UCSD-AML1 (cell line): ENCODE data around the gene GPC6.
"Not testable (repeated sequence)": the region's sequence is repeated elsewhere in the genome, so short reads cannot be mapped to it uniquely, and the experiment has no call there.

ENCODE experiments used
- DNase-seq: peaks from one replicate; lab custom pipeline; 2025; ENCODE audit not compliant: unreplicated experiment; lab: John Stamatoyannopoulos, UW

Gene GPC6

DNA sequence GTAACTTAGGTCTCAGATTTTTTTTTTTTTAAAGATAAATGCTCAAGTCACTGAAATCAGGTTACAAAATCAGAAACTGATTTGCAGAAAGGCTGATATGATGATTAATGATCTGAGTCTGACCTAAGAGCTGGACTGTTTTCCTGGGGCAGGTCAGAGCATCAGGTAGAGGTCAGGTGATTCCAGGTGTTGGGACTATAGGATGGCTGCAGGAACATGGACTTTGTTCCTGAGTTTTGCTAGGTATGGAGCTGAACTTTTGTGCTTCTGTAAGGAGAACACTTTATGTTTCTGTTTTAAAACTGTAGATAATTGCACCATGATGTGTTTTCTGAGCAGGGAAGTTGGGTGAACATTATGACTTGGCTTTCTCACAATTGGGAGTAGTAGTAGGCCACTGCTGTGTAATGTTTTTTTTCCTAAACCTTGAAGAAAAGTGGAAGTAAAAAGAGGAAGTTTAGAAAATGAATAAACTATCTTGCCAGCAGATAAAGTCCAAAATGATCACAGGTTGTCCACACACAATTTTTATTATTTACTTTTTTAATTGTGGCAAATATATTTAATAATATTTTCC, 955.7 kb downstream of the GPC6 start:
- DNase-seq, result no peak

DNA sequence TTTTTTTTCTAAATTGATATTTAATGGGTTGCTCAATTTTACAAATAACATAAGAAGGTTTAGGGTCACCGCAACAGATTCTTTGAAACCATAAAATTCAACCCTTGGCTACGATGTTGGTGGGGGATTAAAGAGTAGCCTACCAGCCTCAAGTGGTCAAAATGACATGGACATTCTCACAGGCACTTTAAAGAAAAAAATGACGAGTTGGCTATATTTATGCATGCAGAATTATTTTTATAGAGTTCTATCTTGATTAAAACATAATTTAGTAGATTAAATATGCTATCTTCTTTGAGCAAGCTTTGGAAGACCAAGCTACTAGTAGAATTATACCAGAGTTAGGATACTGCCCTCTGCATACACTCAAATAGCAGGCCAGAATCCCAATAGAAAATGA, 959.9 kb downstream of the GPC6 start:
- DNase-seq, result no peak

DNA sequence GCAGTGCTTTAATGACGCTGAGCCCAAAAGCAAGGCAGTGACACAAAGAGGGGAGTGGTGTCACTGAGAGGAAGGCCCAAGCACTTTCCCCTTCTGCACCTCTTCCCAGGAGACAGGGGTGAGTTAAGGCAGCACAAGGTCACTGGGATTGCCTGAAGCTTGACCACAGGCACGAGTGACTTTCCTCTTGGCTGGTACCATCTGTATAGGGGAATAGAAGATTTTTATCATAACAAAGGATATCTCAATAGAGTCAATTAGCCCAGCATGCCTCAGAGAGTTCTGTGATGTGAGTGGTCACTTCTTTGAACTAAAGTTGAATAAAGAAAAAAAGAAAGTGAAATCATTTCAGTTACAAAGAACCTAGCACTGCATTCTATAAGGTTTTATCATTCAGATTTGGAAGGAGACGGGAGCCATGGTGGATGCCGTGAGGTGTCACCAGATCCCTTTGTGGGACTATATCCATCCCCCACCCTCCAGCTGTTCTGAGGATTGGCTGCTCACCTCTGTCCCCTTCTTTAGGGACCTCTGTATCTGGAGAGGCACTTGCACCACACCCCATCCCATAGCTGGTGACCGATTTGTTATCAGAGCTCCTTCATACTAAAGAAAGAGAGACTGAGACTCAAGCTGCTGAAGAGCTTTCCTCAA, 961.7 kb downstream of the GPC6 start:
- no peak for DNase-seq

DNA sequence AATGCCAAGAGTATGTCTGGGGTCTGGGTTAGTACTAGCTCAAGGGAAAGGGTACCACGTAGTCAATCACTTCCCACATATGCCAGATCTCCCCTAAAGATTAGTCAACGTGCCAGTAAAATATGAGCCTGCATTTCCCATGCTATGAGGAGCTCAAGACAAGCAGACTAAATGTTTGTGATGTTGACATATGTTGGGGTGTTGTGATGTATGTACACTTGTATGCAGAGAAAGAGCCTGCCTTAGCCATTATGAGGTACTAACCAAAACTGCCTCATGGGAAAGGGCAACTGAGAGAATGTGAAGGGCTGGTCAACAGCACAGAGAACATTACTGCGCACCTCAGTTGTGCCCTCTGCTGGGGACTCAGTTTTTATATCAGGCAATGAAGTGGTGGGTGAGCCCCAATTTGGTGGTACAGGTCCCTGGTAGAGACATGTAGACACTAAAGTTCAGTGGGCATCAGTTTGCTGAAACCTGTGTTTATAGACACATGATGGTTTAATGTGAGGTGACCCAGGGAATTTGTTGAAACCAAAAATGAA, 965.9 kb downstream of the GPC6 start:
- DNase-seq, result peak; percentile 21

DNA sequence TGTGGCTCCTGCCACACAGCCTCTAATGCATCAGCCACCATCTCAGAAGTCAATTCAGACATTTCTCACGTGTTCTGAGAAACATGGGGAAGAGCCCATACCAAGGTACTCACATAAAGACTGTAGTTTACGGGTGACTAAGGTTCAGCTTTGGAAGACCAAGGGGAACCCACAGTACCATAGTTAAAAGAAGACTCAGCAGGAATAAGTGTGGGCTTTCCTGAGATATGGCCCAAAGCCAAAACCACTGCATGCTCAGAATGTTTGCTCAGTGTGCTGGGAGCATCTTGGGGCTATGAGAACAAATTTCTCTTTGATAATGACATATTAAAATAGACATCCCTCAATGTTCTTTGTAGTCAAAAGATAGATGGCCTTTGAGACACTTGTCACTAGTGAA, 969.1 kb downstream of the GPC6 start:
- DNase-seq, result no peak

DNA sequence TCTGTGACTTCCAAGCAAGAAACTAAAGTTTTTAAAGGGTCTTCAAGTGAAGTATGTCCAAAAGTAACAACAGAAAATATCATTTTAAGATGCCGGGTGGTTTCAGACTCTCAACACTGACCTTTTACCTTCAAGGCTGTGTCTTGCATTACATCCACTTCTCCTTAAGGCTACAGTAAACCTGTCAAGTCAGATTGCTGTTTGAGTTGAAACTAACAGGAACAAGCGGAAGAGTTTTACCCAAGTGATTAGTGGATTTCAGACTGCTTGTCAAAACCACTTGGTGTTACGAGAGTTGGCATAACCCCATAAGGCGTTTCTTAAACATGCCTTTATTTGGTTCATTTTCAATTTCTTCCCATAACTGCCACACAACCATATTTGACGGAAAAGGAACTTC, 969.8 kb downstream of the GPC6 start:
- no peak for DNase-seq

DNA sequence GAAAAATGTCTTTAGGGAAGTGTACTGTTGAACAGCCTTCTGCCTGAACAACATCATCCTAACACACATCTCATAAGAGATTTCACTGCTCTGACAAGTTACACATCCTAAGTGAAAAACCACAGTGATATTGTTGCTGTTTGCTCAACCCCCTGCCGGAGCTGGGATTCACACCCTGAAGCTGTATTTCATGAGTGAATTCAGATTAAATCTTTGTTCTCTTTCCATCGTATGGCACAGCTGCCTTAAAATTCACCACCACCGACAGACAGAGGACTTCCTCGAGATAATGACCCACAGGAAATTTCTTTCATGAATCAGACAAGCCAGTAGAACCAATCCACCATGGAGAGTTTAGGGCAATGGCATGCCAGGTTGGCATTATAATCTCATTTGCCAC, 972.1 kb downstream of the GPC6 start:
- DNase-seq, result no peak

DNA sequence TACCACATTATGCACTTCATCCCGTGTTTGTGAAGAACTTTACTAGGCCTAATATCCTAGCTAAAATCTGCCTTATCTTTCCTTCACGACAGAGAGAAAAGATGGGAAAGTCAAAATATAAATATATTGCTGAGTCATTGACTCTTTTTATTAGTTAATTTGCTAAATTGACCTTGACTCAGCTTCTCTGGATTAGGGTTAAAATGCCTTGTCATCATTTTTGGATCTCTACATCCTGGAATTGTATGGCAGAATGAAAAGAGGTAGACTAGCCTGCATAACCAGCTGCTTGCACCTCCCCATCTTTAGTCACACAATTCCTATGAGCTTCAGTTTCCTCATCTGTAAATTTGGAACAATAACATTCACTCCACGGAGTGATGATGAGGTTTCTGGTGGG, 972.5 kb downstream of the GPC6 start:
- DNase-seq, result no peak

DNA sequence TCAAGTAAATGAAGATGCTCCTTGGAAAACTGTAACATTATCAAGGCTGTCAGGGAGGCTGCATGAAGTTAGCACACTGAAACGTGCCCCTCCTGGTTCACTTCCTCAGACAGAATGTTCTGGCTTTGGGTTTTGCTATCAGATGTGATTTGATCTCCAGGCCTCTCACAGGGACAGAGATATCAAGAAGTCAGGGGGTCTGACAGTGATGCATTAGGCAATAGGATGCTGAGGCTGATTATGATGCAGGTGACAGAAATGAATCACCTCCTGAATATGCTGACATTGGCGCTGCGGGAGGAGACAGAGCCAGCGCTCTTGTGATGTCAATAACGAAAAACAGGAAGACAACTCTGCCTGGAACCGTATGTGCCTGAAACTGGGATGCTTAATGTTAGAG, 974.4 kb downstream of the GPC6 start:
- no peak for DNase-seq

DNA sequence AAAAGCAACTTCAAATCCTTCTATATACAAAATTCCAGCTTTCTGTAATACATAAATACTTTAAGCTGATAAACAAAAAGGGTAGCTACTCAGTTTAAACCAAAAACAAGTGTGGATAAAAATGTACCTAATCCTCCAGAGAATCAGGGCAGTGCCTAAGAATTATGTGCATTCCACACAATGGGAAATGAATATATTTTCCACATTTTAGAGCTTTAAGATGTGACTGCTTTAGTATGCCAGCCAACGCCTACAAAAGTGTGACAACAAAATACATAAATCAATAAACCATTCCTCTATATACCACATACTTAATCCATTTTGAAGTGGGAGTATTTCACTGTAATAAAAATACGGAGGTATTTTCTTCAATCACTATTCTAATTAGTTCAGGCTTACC, 977.6 kb downstream of the GPC6 start:
- no peak for DNase-seq

DNA sequence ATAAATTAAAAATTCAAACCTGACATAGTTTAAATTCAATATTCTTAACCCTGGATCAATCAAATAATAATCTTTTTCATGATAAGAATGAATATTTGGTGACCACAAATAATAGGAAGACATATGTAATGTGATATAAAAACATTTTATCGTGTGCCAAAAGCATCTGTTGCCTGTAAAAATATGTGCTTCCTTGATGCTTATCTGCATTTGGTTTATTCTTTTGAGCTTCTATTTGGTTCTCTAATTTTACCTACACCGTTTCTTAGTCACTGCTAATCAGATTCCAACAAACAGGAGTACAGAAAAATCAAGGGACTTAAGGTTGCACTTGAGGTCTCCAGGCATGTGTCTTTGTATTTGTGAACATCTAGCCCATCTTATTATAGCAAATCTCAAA, 978.3 kb downstream of the GPC6 start:
- DNase-seq, result no peak

DNA sequence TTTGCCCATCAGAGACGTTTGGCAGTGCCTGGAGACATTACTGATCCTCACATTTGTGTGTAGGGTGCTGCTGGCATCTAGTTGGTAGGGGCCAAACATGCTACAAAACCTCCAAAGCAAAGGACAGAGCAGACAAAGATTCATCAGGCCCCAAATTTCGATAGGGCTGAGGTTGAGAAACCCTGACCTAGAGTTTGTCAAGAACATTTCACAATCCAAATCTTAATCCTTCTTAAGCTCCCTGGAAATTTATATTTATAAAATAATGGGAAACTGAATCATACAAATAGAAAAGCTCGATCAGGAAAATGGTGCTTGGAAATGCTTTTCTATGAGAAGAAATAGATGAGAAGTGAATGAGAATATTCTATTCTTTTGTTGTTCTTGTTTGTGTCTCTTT, 979.3 kb downstream of the GPC6 start:
- no peak for DNase-seq

DNA sequence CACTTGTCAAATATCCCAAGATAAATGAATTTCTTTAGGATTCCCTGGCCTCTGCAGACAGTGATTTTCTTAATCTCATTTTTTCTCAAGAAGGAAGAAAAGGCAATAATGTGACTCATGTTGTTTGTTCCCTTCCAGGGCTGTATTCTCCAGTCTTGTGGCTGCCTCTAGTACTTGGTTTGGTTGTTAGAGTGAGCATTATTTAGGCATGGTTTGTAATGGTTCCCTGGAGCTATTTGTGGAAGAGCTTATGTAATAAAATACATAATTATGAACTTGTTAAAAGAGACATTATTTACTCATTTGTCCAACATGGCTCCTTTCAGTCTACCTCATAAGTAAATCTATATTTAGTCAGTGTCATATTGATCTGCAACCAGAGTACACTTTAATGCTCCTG, 982.5 kb downstream of the GPC6 start:
- no peak for DNase-seq

DNA sequence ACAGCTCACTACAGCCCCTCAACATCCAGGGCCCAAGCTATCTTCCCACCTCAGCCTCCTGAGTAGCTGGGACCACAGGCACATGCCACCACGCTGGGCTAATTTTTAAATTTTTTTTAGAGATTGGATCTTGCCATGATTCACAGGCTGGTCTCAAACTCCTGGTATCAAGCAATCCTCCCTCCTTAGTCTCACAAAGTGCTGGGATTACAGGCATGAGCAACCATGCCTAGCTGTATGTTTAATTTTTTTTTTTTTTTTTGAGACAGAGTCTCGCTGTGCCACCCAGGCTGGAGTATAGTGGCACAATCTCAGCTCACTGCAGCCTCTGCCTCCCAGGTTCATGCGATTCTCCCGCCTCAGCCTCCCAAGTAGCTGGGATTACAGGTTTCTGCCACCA, 983.3 kb downstream of the GPC6 start:
- not testable (repeated sequence) for DNase-seq

DNA sequence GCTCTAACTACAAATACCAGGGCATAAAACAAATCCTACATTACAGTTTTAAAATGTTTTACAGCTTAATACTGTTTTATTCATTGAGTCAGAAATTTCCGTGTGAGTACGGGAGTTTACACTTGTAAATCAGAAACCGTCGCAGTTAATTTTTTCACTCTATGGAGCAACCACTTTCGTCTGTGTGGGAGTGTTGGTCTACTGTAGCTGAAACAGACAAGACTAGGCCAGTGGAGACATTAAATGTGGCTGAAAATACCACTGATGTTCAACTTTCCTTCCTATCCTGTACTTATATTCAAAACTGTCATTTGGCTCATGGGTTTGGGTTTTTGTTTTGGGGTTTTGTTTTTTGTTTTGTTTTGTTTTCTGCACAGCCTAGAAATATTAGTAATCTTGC, 984.2 kb downstream of the GPC6 start:
- DNase-seq, result no peak

DNA sequence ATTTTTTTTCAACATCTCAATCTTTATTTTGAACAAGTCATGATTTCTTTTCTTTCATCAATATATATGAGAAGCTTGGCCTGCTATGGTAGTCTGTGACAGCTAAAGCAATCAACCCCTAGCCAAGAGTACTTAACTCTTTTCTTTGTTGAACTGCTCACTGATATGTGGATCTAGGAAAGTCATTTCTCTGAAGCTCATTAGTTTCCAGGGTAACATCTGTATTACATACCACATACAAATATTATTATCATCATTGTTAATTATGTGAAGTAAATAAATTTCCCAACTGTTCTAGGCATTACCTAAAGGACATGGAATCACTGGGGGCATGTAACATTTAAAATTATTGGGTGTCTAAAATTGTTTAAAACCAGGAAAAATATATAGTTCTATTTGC, 985.6 kb downstream of the GPC6 start:
- DNase-seq, result no peak

DNA sequence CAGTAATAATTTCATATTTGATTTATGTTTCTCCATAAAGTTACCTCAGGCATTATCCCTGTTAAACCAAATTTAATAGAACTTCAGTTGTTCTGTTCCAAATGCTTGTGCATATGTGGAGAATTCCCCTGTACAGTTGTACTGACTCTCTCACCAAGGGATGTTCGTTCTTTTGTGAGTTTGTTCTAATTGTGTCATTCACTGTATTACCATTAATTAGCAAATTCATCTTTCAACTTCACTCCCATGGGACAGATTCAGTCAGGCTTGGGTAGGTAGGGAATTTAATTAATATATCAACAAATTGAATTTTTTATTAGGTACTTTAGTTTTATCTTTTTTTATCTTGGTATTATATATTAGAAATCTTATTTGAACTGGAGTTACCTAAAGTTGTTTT, 987.5 kb downstream of the GPC6 start:
- DNase-seq, result no peak

DNA sequence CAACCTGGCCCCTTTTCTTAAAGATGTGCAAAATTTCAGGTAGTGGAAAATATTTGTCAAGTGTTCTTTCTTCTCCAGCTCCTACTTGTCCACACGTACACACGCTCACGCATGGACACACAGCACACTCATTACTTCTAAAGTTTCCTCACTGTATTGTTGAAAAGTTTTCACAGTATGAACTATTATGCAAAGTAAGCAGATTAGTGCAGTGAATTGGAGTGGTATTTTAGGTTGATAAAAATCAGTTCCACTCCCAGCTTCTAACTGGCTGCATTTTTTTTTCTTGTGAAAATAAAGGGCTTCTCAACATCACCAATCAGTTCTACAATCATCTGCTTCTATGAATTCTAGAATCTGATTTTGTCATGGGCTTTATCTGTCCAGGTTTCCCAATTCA, 988.4 kb downstream of the GPC6 start:
- DNase-seq, result no peak

DNA sequence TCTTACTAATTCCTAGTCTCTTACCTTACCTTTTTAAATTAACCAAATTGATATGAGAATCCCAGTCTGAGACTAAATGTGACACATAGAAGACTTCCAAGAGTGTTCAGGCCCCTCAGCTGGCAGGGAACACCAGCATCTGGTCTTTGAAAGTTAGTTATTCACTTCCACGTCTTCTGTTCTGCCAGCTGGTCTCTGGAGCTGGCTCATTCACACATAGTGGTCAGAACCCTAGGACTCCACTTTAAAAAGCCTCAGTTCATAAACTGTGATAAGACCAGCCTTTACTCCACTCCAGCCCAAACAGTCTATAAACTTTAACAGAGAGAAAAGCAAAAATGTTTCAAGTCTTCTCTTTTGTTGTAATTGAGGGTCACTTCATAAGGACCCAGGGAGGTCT, 989.9 kb downstream of the GPC6 start:
- DNase-seq, result no peak

DNA sequence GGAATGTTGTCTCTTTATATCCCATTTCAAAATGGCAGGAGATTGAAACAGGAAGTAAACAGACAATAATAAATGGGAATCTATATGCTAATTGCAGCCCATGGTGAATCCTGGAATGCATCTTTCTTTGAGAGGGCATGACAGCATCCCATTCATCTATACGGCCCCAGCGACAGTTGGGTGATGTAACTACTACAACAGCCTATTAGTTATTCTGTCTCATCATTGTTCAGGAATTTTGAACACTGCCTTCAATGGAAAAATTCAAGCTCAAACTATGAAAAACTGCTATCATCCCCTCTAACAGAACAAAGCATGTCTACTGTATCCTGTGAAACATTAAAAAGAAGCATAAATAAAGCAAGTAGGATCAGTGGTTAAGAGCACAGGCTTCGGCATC, 990.8 kb downstream of the GPC6 start:
- no peak for DNase-seq

DNA sequence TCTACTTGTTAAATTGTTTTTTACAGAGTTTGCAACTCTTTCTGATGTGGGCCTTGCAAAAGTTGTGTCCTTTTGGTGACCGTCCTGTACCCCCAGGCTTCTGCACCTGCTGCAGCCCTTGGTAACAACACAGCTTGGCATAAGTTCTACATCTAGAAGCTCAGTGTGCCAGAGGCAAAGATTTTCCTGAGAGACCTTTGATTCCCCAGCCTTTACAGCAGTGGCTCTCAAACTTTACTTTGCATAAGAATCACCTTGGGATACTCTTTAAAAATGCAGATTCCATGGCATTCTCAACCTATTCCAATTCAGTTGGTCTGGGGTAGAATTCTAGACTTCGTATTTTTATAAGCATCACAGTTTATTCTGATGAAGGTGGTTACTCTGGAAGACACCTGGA, 991.9 kb downstream of the GPC6 start:
- DNase-seq, result no peak

DNA sequence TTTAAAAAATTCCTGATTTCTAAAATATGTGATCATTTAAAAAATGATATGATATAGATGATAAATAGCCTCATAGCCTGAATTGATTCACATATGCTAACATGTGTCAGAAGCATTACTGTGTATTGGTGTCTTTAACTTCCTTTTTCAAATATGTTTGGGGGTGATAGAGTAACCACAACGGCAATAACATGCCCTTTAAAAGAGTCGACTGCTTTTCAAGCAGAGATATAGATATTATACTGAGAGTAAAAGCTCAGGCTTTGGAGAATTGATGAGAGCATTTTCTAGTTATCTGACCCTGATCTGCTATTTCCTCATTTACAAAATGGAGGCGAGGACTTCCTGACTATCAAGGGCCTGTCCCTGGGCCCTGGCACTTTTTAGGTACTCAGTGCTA, 992.3 kb downstream of the GPC6 start:
- DNase-seq, result no peak

DNA sequence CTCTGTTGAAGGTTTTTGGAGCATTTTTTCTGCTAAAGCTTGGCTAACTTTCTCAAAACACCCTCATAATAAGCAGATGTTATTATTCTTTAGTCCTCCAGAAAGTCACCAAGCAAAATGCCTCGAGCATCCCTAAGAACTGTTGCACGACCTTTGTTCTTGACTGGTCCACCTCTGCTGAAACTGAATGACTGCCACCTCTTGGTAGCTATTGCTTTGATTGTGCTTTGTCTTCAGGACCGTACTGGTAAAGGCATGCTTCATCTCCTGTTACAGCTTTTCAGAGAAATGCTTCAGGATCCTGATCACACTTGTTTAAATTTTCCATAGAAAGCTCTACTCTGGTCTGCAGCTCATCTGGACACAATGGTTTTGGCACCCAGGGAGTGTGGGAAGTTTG, 998.1 kb downstream of the GPC6 start:
- DNase-seq, result no peak
